GM19351 (cell line): ENCODE measurements around the gene TBC1D22B.

ENCODE experiments used
- ATAC-seq: cut with Tn5 transposase; IDR thresholded peaks from one replicate; pipeline ENCODE4 v1.9.1; 2021; ENCODE audit warnings: mild to moderate bottlenecking, moderate library complexity; ENCODE audit not compliant: unreplicated experiment

TBC1D22B gene

DNA sequence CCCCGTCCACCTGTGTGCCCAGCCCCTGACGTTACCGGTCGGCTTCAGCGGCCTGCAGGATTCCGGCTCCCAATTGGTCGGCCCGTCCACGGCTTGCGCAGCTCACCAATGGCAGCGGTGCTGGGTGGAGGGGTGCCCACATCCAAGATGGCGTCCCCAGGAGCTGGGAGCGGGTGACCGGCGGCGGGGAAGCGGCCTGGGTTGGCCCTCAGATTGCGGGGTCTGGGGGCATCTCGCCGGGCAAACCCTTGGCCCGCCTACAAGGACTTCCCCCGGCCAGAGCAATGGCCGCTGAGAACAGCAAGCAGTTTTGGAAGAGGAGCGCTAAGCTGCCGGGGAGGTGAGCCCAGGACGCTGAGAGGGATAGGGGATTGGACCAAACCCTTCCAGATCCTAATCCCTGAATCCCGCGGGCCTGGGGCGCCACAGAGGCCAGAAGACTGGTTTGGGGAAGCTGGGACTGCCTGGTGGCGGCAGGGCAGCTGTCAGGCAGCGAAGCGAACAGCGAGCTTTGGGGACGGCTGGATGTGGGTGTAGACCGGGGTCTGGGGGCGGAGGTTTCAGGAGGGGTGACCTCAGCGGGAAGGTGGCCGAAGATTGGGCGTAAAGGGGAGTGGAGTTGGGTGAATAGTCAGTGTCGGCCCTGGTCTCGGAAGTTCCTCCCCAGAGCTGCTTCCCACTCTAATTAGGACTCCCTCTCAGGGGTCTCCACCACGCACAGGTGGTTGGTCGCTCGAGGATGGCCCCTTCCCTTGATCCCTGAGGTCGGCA lies at the start of gene TBC1D22B, which contains the start of gene TMEM217:
TSS of gene TBC1D22B (plus strand) at position 139 of the 771 bp plus-strand sequence. CDS start at position 285, 146 bp downstream.
TSS of gene TMEM217 (minus strand) at position 511 of the 771 bp plus-strand sequence. CDS start 39,114 bp downstream, outside the sequence.
- peak; percentile 98 for ATAC-seq

GRCh38 chr6:37207903-37208456 lies 49.6 kb upstream of the TBC1D22B start:
- no peak for ATAC-seq

DNA sequence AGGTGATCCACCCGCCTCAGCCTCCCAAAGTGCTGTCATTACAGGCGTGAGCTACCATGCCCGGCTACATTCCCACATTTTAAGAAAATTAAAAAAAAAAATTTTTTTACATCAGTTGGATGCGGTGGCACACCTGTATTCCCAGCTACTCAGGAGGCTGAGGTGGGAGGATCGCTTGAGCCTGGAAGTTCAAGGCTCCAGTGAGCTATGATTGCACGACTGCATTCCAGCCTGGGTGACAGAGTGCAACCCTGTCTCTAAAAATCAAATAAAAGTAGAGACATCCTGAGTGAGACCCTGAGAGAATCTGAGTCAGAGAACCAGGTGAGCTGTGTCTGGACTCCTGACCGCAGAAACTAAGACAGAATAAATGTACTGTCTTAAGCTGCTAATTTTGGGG lies 48.8 kb upstream of the TBC1D22B start:
- ATAC-seq = no peak

- no peak for ATAC-seq
Observed at GRCh38 chr6:37209461-37210205, 47.9 kb upstream of the TBC1D22B start.

DNA sequence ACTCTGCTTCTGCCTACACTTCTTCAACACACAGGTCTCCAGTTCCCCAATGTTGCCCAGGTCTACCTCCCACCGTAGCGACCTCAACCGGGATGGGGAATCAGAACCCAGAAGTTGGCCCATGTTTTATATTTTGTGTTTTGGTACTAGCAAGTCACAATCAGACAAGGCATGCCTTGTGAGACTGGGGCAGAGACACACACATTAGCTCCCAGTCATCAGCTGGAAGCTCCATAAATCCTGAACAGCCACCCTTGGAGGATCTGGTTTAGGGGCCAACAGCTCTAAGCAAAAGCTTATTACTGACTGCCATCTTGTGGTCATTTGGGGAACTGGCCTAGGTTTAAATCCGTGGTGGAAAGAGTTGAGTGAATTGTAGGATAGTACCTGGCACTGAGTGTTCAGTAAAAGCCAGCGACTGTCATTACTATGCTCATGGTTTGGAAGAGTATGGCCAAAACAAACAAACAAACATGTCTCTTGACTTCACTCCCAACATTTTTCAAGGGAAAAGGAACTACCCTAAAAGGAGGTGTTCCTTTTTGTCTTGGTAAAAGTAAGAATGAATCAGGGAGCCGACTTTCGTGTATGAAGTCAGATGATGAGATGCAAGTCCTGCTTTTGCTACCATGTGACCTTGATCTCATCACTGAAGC lies 47.1 kb upstream of the TBC1D22B start:
- ATAC-seq = no peak

DNA sequence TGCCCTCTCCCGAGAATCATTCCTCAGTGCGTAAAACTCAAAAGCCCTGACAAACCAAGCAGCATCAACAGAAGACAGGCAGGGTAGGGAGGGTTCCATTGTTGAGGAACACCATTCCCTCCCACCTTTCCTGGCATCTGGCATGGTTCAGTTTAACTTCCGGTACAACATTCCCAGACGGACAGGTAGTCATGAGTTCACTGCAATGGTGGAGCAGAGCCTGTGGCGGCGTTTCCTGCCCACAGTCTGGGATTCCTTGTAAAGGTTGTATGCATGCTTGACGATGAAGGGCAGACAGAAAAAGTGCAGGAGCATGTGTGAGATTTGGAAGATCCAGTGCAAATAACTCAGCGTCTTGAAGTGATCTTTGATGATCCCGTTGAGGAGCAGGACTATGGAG lies 45.3 kb upstream of the TBC1D22B start:
- ATAC-seq = no peak

GRCh38 chr6:37218061-37218460 lies 39.5 kb upstream of the TBC1D22B start:
- no peak for ATAC-seq

DNA sequence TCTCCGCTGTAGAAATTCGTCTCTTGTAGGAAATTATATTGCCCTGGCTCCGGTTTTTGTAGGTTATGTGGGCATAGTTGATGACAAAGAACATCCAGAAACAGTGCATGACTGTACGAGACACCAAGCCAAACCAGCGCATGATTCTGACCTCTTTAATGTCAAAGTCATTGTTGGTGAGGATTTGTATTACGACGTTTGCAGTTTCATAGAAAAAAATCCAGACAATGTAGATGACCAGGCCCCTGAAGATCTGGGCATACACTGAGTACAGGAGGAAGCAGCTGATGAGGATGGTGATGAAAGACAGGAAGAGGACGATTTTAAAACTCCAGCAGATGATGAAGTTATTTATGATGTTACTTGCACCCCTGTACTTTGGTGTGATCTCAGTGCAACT lies 39.1 kb upstream of the TBC1D22B start:
- ATAC-seq = no peak

- no peak for ATAC-seq
Observed at GRCh38 chr6:37221585-37222124, 35.9 kb upstream of the TBC1D22B start.

GRCh38 chr6:37222125-37222967 lies 35.2 kb upstream of the TBC1D22B start:
- ATAC-seq = peak; percentile 94

GRCh38 chr6:37222992-37223391 lies 34.6 kb upstream of the TBC1D22B start:
- ATAC-seq = no peak

DNA sequence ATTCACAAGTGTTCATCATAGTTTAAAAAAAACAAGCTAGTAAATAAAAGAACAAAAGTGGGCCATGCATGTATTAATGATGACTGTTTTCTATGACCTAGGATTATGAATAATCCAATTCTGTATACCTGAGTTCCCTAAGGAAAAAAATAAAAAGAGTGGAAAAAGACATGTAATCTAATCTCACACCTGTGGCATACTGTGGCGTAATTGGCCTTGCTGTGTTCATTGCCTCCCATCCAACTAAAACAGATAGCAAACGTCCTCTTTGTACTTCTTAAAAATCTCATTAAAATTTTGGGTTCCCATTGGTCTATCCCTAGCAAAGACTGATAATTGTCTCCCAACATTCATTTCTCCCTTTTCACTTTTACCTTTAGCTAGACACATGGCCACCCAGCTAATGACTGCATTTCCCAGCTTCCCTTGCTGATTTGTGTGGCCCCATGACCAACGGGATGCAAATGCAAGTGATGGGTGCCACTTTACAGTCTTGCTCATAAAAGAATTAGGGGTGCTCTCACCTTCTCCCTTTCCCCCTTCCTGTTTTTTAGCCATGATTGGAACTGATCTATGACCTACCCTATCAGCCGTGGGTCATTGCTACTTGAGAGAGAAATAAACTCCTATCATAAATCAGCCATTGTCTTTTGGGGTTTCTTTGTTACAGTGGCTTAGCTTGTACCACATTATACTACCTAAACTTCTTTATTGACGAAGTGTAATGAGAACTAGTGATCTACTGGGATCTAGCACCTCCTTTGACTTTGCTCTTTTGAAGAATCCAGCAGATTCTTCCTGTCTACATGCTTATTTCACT lies 32.0 kb upstream of the TBC1D22B start:
- no peak for ATAC-seq

DNA sequence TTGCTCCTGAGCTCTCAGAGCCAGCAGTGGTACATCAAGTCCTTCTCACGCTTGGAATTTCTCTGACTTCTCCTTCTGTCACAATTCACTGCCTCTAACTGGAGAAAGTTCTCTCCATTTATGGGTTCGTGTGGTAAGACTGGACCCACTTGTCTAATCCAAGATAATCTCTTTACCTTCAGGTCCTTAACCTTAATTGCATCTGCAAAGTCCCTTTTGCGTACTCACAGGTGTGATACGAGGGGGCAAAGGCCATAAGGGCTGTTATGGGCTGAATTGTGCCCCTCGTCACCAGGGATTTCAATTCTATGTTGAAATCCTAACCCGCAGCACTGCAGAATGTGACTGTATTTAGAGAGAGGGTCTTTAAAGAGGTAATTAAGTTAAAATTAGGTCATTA lies 27.5 kb upstream of the TBC1D22B start:
- no peak for ATAC-seq

DNA sequence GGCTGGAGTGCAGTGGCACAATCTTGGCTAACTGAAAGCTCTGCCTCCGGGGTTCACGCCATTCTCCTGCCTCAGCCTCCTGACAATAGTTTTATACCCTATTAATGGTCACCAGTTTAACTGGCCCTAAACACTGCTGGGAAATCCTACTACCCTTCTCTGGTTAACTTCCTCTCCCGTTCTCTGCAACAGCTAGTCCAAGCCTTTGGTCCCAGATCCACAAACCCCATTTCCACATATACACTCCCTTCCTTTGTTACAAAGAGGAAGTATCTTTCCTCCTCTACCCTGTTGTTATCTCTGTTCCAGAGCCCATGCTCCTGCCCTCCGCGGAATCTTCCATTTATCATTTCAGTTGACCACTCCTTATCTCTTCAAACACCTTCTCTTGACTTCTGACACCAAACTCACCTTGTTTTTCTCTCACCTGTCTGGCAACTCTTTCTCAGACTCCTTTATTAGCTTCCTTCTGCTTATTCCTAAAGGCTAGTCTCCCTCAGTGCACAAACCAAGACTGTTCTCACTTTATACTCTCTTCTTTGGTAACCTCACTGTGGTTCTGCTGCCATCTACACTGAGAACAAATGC lies 25.0 kb upstream of the TBC1D22B start:
- ATAC-seq = no peak

- ATAC-seq = no peak
Observed at GRCh38 chr6:37233541-37233940, 24.0 kb upstream of the TBC1D22B start.

DNA sequence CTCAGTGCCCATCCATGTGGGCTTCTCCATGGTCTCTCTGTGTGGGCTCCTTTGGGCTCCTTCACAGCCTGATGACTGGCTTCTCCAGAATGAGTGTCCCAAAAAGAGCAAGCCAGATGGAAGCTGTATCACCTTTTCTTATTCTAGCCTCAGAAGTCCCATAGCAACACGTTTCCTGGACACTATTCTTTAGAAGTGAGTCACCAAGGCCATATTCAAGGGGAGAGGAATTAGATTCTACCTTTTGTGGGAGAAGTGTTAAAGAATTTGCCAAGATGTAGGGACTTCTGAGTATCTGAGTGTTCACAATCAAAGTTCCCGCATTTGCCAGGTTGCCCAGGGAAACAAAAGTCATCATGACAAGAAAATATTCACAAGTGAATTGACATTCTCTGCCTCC lies 20.7 kb upstream of the TBC1D22B start:
- no peak for ATAC-seq

DNA sequence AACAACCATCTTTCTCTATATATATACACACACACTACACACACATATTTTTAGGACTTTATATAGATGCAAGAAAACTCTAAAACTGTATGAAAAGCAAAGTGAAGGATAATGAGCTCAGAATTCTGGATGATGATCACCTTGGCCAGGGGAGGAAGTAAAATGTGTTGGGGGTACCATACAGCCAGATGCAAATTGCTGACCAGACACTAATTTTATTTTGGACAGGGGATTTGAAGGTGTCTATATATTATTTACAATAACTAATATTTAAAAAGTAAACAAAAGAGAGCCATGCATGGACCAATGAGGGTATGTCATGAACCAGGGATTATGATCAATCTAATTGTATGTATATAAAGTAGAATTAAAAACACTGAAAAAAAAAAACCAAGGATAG lies 19.8 kb upstream of the TBC1D22B start:
- ATAC-seq = no peak

- no peak for ATAC-seq
Observed at GRCh38 chr6:37238381-37238780, 19.2 kb upstream of the TBC1D22B start.

DNA sequence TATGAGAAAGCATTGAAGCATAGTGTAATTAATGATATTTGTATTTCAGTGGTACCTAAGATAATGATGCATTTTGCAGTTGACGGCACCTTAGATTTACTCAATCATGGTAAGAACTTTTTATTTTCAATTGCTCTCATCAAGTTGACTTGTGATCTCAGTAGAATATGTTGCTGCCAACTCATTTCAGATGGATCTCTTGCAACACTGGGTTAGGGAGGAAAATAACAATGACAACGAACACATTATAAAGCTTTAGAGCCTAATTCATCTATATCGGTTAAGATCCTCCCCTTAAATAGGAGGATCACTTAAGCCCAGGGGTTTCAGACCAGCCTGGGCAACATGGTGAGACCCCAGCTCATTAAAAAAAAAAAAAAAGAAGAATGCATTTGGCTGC lies 18.0 kb upstream of the TBC1D22B start:
- ATAC-seq = no peak
